Trophoblast cell (in vitro differentiated cells and primary cell): ENCODE data around the gene VAPB.
A peak's percentile ranks its signal among the peaks of the same experiment; 100 is the strongest.

Experiments
- DNase-seq, 2 donors: peaks; one replicate each; pipeline ENCODE4 v3.0.0-alpha.2; 2016
- H2AFZ ChIP-seq: 2 replicates; pipeline ENCODE4 v1.6.1; 2013; ENCODE audit warnings: low read length, moderate library complexity, mild to moderate bottlenecking; ENCODE audit not compliant: insufficient read depth, poor library complexity
- H2AK5ac ChIP-seq: 2 replicates; pipeline ENCODE4 v1.6.1; 2013; ENCODE audit warnings: mild to moderate bottlenecking, low read length
- H2BK120ac ChIP-seq: 2 replicates; pipeline ENCODE4 v1.6.1; 2013; ENCODE audit warnings: low read length, mild to moderate bottlenecking, moderate library complexity; ENCODE audit not compliant: insufficient read depth, poor library complexity
- H2BK12ac ChIP-seq: 2 replicates; pipeline ENCODE4 v1.6.1; 2013; ENCODE audit warnings: mild to moderate bottlenecking, low read length, moderate library complexity
- H2BK5ac ChIP-seq: 2 replicates; pipeline ENCODE4 v1.6.1; 2013; ENCODE audit warnings: low read length, low read depth, moderate library complexity, mild to moderate bottlenecking; ENCODE audit not compliant: poor library complexity
- H3K14ac ChIP-seq: 2 replicates; pipeline ENCODE4 v1.6.1; 2013; ENCODE audit warnings: mild to moderate bottlenecking, low read length
- H3K18ac ChIP-seq: 2 replicates; pipeline ENCODE4 v1.6.1; 2013; ENCODE audit warnings: mild to moderate bottlenecking, low read length
- H3K23ac ChIP-seq: 2 replicates; pipeline ENCODE4 v1.6.1; 2013; ENCODE audit warnings: low read length
- H3K27ac ChIP-seq: 2 replicates; pipeline ENCODE4 v1.5.1; 2013; ENCODE audit warnings: low read depth, mild to moderate bottlenecking, inconsistent platforms, low read length, moderate library complexity
- H3K27me3 ChIP-seq: 2 replicates; pipeline ENCODE4 v1.6.1; 2013; ENCODE audit warnings: inconsistent platforms, mild to moderate bottlenecking, low read length, moderate library complexity; ENCODE audit not compliant: insufficient read depth
- H3K36me3 ChIP-seq, 2 experiments: 1 replicate in 1 of 2; 2 replicates in 1 of 2; pipeline ENCODE4 v1.6.1; 2013; ENCODE audit warnings: low read length in 2 of 2, mild to moderate bottlenecking in 2 of 2, moderate library complexity in 1 of 2; ENCODE audit not compliant: insufficient read depth in 2 of 2, control insufficient read depth in 1 of 2
- H3K4ac ChIP-seq: 2 replicates; pipeline ENCODE4 v1.6.1; 2013; ENCODE audit warnings: low read depth, mild to moderate bottlenecking, low read length, moderate library complexity
- H3K4me1 ChIP-seq, 2 experiments: 1 replicate in 1 of 2; 2 replicates in 1 of 2; pipeline ENCODE4 v1.6.1; 2013; ENCODE audit warnings: low read length in 2 of 2, mild to moderate bottlenecking in 2 of 2, moderate library complexity in 1 of 2; ENCODE audit not compliant: insufficient read depth in 2 of 2, control insufficient read depth in 1 of 2
- H3K4me2 ChIP-seq: 2 replicates; pipeline ENCODE4 v1.6.1; 2013; ENCODE audit warnings: inconsistent platforms, mild to moderate bottlenecking, low read length, moderate library complexity
- H3K4me3 ChIP-seq: 2 replicates; pipeline ENCODE4 v1.5.1; 2013; ENCODE audit warnings: mild to moderate bottlenecking, low read depth, low read length, inconsistent platforms
- H3K79me1 ChIP-seq: one replicate; pipeline ENCODE4 v1.6.1; 2013; ENCODE audit warnings: low read length
- H3K79me2 ChIP-seq: 2 replicates; pipeline ENCODE4 v1.6.1; 2013; ENCODE audit warnings: low read length, mild to moderate bottlenecking; ENCODE audit not compliant: control insufficient read depth, insufficient read depth, poor library complexity
- H3K9ac ChIP-seq: 2 replicates; pipeline ENCODE4 v1.6.1; 2013; ENCODE audit warnings: mild to moderate bottlenecking, low read length
- H3K9me3 ChIP-seq: 2 replicates; pipeline ENCODE4 v1.6.1; 2013; ENCODE audit warnings: low read depth, mild to moderate bottlenecking, control low read depth, inconsistent platforms, low read length; ENCODE audit not compliant: insufficient read depth
- H4K12ac ChIP-seq: 2 replicates; pipeline ENCODE4 v1.6.1; 2013; ENCODE audit warnings: low read depth, mild to moderate bottlenecking, low read length, moderate library complexity
- H4K8ac ChIP-seq: 2 replicates; pipeline ENCODE4 v1.6.1; 2013; ENCODE audit warnings: low read depth, mild to moderate bottlenecking, low read length, moderate library complexity
- H4K91ac ChIP-seq: one replicate; pipeline ENCODE4 v1.6.1; 2013; ENCODE audit warnings: low read depth, mild to moderate bottlenecking, low read length, moderate library complexity
- WGBS: extraction: QIAGEN DNeasy Blood & Tissue Kit; methylation state at CpG from one replicate; pipeline ENCODE4 v1.1.7; 2013; ENCODE audit warnings: missing lambda C conversion rate; ENCODE audit not compliant: insufficient read length, insufficient coverage; ENCODE audit errors: extremely low coverage; 5-methylcytosine and 5-hydroxymethylcytosine counted together

VAPB gene

DNA sequence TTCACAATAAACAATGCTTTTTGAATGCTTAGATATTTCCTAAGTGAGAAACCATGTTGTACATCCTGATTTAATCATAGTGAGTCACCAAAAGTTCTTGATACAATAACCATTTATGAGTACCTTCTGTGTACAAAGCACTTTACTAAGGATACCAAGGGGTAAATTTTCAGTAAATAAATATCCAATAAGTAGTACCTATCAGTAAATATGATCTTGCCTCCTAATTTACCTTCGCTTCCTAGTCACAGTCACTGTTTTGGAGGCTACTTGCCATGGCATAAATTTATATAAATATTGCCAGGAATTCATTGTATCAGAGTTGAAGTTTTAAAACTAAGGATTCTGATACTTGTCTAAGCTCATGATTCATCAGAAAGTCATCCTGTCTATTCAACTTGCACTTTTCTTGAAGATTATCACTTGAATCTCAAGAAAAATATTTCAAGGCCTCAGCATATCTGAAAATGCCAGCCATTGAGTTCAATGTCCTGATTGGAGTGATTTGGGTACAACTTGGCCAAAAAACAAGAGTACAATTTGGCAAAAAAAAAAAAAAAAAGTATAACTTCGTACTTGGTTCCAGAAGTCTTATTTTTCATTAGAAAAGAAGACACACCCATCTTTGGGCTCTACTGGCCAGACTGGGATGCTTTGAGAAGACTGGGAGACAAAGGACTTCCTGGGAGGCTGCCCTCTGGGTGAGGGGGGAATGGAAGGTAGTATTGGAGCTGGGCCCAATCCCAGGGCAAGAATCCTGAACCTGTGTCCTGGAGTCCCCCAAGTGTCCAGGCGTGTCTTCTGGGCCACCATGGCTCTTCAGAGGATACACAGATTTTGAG lies 46.7 kb upstream of the VAPB start:
- WGBS, result no CpG with 5 or more reads among the region's 3 CpGs
- no peak overlapping the region for H2BK12ac ChIP-seq

DNA sequence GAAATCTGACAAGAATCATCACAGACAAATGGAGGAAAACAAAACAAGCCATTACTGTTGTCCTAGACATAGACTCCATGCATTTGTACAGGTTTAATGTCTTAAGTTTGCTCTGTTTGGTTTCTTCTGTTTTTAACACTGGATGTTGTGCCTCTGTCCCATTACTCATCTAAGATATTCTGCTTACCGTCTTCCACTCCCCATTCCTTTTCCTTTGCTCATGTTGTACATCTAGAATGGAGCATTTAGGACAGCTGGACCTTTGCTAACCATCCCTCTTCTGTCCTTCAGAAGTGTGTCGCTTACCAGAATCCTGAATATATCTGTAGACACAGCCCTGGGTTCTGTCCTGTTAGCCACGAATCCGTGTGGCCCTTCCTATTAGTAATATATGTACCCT lies 44.3 kb upstream of the VAPB start:
- H3K27ac ChIP-seq, result no peak overlapping the region
- no peak overlapping the region for H4K8ac ChIP-seq
- H3K79me2 ChIP-seq, result no peaks in the 10 kb centered on the region
- peak in 1 of 2 donors; percentile 56 for DNase-seq
- H3K9ac ChIP-seq, result no peak overlapping the region
- H3K9me3 ChIP-seq, result peaks cover 3% of the 10 kb centered on the region
- H3K18ac ChIP-seq, result no peak overlapping the region
- no peak overlapping the region for H3K4ac ChIP-seq
- no peak overlapping the region for H4K12ac ChIP-seq
- no peaks in the 10 kb centered on the region for H3K27me3 ChIP-seq
- H3K4me2 ChIP-seq, result no peak overlapping the region
- no peak overlapping the region for H3K4me3 ChIP-seq
- H2BK12ac ChIP-seq, result no peak overlapping the region
- H2BK120ac ChIP-seq, result no peak overlapping the region
- H4K91ac ChIP-seq, result no peak overlapping the region
- H3K4me1 ChIP-seq, result peaks cover 6% of the 10 kb centered on the region in 2 experiments
- H3K14ac ChIP-seq, result no peak overlapping the region
- no CpG with 5 or more reads among the region's 4 CpGs for WGBS
- no peak overlapping the region for H2BK5ac ChIP-seq
- no peak overlapping the region for H2AFZ ChIP-seq
- no peaks in the 10 kb centered on the region for H3K79me1 ChIP-seq
- H3K36me3 ChIP-seq, result peaks cover 13 to 15% of the 10 kb centered on the region in 2 experiments
- H2AK5ac ChIP-seq, result no peak overlapping the region
- H3K23ac ChIP-seq, result no peak overlapping the region

More for the DNA sequence above, 46.7 kb upstream of the VAPB start:
- H2AK5ac ChIP-seq, result no peak overlapping the region
- no peak overlapping the region for H3K27ac ChIP-seq
- H3K27me3 ChIP-seq, result no peaks in the 10 kb centered on the region
- H2BK5ac ChIP-seq, result no peak overlapping the region
- H3K4me3 ChIP-seq, result no peak overlapping the region
- no peak overlapping the region for H4K91ac ChIP-seq
- H3K79me2 ChIP-seq, result no peaks in the 10 kb centered on the region
- peak overlapping the region; percentile 2 for H3K18ac ChIP-seq
- no peak overlapping the region for H2AFZ ChIP-seq
- no peak overlapping the region for H4K12ac ChIP-seq
- H3K79me1 ChIP-seq, result no peaks in the 10 kb centered on the region
- no peak overlapping the region for H3K14ac ChIP-seq
- H3K9ac ChIP-seq, result no peak overlapping the region
- H2BK120ac ChIP-seq, result no peak overlapping the region
- H3K4me1 ChIP-seq, result peaks cover 7 to 9% of the 10 kb centered on the region in 2 experiments
- H3K23ac ChIP-seq, result no peak overlapping the region
- DNase-seq, result peak in 1 of 2 donors; percentile 90
- peaks cover 13 to 15% of the 10 kb centered on the region in 2 experiments for H3K36me3 ChIP-seq
- no peak overlapping the region for H3K4ac ChIP-seq
- H4K8ac ChIP-seq, result no peak overlapping the region
- no peak overlapping the region for H3K4me2 ChIP-seq
- H3K9me3 ChIP-seq, result peaks cover 3% of the 10 kb centered on the region

DNA sequence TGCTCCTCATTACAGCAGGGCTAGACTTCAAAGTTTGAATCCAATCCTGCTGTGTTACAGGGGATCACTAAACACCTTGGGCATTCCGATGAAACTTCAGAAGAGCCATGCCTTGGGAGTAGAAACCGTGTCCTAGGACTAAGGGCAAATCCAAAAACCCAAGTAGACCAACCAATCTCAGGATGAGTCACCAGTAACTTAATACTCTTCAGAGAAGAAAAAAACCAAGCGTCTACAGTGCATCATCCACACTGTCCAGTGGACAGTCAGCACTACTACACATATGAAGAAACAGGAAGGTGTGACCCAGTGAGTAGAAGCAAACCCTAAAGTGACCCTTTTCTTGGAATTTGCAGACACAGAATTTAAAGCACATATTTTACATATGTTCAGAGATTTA lies 39.5 kb upstream of the VAPB start:
- Histone ChIP-seq H3K9ac (no peak overlapping the region), H3K4me2 (no peak overlapping the region), H2AFZ (no peak overlapping the region), H3K27me3 (no peaks in the 10 kb centered on the region), H3K4me1 (no peaks in the 10 kb centered on the region), H4K91ac (no peak overlapping the region), H2BK120ac (no peak overlapping the region), H3K79me1 (no peaks in the 10 kb centered on the region), H3K4ac (no peak overlapping the region), H3K4me3 (no peak overlapping the region), H3K36me3 (peaks cover 12 to 16% of the 10 kb centered on the region in 2 experiments), H4K12ac (no peak overlapping the region), H2AK5ac (no peak overlapping the region), H3K79me2 (no peaks in the 10 kb centered on the region), H2BK5ac (no peak overlapping the region), H3K14ac (no peak overlapping the region), H3K27ac (no peak overlapping the region), H3K9me3 (peaks cover 3% of the 10 kb centered on the region), H2BK12ac (no peak overlapping the region), H4K8ac (no peak overlapping the region), H3K18ac (no peak overlapping the region), H3K23ac (no peak overlapping the region)
- WGBS, result no CpG with 5 or more reads among the region's 3 CpGs
- DNase-seq, result no peak

DNA sequence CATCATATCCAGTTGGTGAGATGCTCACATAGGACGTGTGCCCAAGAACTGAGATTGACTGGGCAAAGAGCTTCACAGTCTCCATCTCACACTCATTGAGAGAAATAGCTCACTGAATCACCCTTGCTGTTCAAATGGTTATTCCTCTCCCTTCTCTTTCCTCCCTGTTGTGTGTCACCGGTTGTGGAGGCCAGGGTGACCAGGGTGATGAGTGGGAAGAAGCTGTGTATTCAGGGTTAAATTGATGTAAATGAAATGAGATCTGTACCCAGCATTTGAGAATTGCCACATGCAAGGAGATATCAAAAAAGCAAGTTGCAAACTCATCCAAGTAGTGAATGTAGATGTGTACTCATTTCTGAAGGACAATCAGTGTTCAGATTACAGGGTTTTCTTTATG lies 36.6 kb upstream of the VAPB start:
- Histone ChIP-seq H3K9ac (no peak overlapping the region), H4K8ac (no peak overlapping the region), H3K79me1 (no peaks in the 10 kb centered on the region), H3K4me1 (no peaks in the 10 kb centered on the region), H4K12ac (no peak overlapping the region), H4K91ac (no peak overlapping the region), H3K27ac (no peak overlapping the region), H3K4me2 (no peak overlapping the region), H2AK5ac (no peak overlapping the region), H3K4ac (no peak overlapping the region), H3K23ac (no peak overlapping the region), H3K79me2 (no peaks in the 10 kb centered on the region), H3K27me3 (no peaks in the 10 kb centered on the region), H3K9me3 (no peaks in the 10 kb centered on the region), H3K18ac (no peak overlapping the region), H3K36me3 (peaks cover 4 to 13% of the 10 kb centered on the region in 2 experiments), H2AFZ (no peak overlapping the region), H2BK5ac (no peak overlapping the region), H2BK120ac (no peak overlapping the region), H3K14ac (no peak overlapping the region), H2BK12ac (no peak overlapping the region), H3K4me3 (no peak overlapping the region)
- WGBS, result no CpG with 5 or more reads among the region's 2 CpGs
- DNase-seq, result no peak
